A549 (cell line): ENCODE measurements around the gene SLC31A2.

Experiments
- ZNF302 ChIP-seq: fragments of 250-450 bp; sonication (Bioruptor Pico); IDR thresholded peaks from 2 replicates; pipeline ENCODE4 v1.9.0; 2021; ENCODE audit warnings: inconsistent platforms, mild to moderate bottlenecking, moderate library complexity
- TF ChIP-seq, protein P1 (sequence below): fragments of >200 bp; sonication (Bioruptor Twin); formaldehyde crosslinking; IDR thresholded peaks from 3 replicates; pipeline ENCODE4 v1.5.1; 2016

DNA sequence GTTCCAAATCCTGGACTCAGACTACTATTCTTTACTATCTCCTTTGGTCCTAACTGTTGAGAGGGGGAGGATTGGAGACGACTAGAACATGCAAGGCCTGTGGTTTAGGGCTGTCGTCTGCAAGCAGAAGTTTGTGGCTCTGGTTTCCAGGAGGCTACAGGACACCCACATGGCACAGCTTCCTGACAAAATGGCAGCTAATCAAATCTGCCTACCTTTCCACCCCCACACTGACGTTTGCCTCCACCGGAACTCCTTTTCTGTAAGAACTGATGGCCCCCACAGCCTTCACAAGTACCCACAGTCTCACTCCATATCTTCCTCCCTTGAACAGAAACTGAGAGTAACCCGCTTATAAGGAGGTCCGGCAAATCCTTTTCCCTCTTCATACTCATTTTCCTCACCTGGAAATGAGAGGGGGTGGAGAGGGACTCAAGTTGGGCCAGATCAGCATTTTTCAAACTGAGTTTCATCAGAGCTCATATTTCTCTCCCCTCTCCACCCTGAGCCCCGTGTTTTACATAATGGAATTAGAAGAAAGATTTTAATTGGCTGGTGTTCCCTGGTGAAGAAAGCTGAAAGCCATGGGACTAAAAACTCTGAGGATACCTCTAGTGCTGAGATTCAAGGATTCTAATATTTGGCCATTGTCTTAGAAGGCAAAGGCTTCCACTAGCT is 5.2 kb downstream of the SLC31A2 start:
- no peak for TF ChIP-seq ZNF302 (CRISPR knock-in tag)
- TF ChIP-seq, protein P1, sequence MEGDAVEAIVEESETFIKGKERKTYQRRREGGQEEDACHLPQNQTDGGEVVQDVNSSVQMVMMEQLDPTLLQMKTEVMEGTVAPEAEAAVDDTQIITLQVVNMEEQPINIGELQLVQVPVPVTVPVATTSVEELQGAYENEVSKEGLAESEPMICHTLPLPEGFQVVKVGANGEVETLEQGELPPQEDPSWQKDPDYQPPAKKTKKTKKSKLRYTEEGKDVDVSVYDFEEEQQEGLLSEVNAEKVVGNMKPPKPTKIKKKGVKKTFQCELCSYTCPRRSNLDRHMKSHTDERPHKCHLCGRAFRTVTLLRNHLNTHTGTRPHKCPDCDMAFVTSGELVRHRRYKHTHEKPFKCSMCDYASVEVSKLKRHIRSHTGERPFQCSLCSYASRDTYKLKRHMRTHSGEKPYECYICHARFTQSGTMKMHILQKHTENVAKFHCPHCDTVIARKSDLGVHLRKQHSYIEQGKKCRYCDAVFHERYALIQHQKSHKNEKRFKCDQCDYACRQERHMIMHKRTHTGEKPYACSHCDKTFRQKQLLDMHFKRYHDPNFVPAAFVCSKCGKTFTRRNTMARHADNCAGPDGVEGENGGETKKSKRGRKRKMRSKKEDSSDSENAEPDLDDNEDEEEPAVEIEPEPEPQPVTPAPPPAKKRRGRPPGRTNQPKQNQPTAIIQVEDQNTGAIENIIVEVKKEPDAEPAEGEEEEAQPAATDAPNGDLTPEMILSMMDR, result no peak
